ENCODE data around the gene GAB1. TPM values are rescaled to one million over a fixed set of nuclear protein-coding genes. Genes with fewer than 3 reads are reported as not detected.

The GAB1 gene
- total RNA-seq = under 1 TPM; 0.60 to 0.73 TPM

GRCh38 chr4:143336781-143337599 lies at the start of gene GAB1:
Gene GAB1, plus strand, starts transcription at chr4:143336876. Its CDS starts 313 bp downstream, at chr4:143337189.

GRCh38 chr4:143513314-143514168 lies 176.9 kb downstream of the GAB1 start, which contains the start of gene SMARCA5:
Gene SMARCA5, plus strand, starts transcription at chr4:143513702. Its CDS starts 223 bp downstream, at chr4:143513925.

Small RNA genes lying within 50 kb of the gene (microRNA-seq; reads per million reads assigned to microRNA genes)
- not detected for gene MIR3139 (ENCODE audit: borderline microRNAs expressed, borderline replicate concordance)

Other genes starting within 250 kb of the GAB1 start
- gene USP38, start 152.0 kb upstream of the GAB1 start, total RNA-seq = 10 to 100 TPM; 22.6 to 23.3 TPM
- gene SMARCA5, start 176.8 kb downstream of the GAB1 start, total RNA-seq = 10 to 100 TPM; 37.7 to 39.3 TPM